GM18511 (cell line): ENCODE data around the gene MTRF1.
"Not testable (repeated sequence)": the region's sequence is repeated elsewhere in the genome, so short reads cannot be mapped to it uniquely, and the experiment has no call there.

ENCODE experiments used
- ATAC-seq: cut with Tn5 transposase; IDR thresholded peaks from one replicate; pipeline ENCODE4 v1.9.1; 2021; ENCODE audit warnings: mild to moderate bottlenecking, moderate library complexity; ENCODE audit not compliant: unreplicated experiment

Gene MTRF1

GRCh38 chr13:41179593-41180250, 83.7 kb downstream of the MTRF1 start:
- ATAC-seq, result no peak

DNA sequence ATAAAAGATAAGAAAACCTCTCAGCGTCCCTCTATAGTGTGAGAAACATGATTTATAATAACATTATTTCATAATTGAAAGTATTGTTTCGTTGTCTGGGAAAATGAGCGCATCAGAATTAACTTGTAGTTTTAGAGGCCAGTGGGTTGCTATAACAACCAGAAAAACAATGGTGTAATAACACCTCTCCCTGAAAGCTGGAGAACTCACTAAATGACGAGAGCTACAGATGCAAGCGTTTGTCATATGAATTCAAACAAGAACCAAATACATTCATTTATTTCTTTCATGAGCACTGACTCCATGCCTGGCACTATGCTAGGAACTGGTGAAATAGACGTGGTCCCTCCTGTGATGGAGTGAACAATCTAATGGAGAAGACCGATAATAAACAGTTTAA, 85.3 kb downstream of the MTRF1 start:
- no peak for ATAC-seq

DNA sequence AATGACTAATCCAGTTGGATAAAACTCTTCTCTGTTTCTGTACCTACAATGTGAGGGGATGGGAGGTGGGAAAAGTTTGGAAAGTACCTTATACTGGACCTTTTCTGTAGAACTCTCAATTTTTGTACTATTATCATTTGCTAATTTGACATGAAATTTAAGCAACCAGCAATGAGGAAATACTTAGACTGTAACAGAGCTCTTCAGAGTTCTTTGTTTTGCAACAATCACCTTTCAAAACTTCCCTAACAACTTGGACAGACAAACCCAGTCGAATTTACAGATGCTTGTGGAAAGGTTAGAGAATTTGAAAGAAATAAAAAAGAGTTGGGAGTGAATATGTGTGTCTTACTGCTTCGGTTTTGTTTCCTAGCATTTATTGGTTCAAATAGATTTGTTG, 85.8 kb downstream of the MTRF1 start:
- no peak for ATAC-seq

DNA sequence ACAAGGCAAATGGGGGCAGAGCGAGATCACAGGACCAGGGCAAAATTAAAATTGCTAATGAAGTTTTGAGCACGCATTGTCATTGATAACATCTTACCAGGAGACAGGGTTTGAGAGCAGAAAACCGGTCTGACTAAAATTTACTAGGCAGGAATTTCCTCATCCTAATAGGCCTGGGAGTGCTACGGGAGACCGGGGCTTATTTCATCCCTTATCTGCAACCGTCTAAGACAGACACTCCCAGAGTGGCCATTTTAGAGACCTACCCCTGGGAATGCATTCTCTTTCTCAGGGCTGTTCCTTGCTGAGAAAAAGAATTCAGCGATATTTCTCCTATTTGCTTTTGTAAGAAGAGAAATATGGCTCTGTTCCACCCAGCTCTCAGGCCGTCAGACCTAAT, 87.8 kb downstream of the MTRF1 start:
- ATAC-seq, result not testable (repeated sequence)
